Neural cell (in vitro differentiated cells): Measurements from ENCODE around the gene CLCN4. TPM values are rescaled to one million over a fixed set of nuclear protein-coding genes. Genes with fewer than 3 reads are reported as not detected.

ENCODE experiments used
- H2AFZ ChIP-seq: fragments of 200-600, 300-800 bp; sonication (generic), shearing (Covaris generic); 2 replicates; pipeline ENCODE4 v1.6.0; 2014; ENCODE audit warnings: low read depth, mild to moderate bottlenecking, antibody characterized with exemption, low read length, moderate library complexity
- H3F3A ChIP-seq: fragments of 200-600 bp; shearing (Covaris generic); 2 replicates; pipeline ENCODE4 v1.6.1; 2016; ENCODE audit warnings: mild to moderate bottlenecking, moderate library complexity, mixed read lengths, antibody characterized with exemption, low read length; ENCODE audit not compliant: insufficient read depth, poor library complexity, severe bottlenecking
- H3K27ac ChIP-seq: fragments of 200-600, 300-800 bp; sonication (generic), shearing (Covaris generic); 2 replicates; pipeline ENCODE4 v1.5.1; 2014; ENCODE audit warnings: mild to moderate bottlenecking, low read length, moderate library complexity
- H3K27me3 ChIP-seq: fragments of 300-800, 200-600 bp; sonication (generic), shearing (Covaris generic); 2 replicates; pipeline ENCODE4 v1.6.0; 2014; ENCODE audit warnings: mild to moderate bottlenecking, low read depth, low read length, moderate library complexity; ENCODE audit not compliant: insufficient read depth
- H3K36me3 ChIP-seq: fragments of 300-800, 200-600 bp; sonication (generic), shearing (Covaris generic); 2 replicates; pipeline ENCODE4 v1.5.1; 2014; ENCODE audit warnings: mild to moderate bottlenecking, antibody characterized with exemption, low read length, moderate library complexity; ENCODE audit not compliant: insufficient read depth
- H3K4me2 ChIP-seq: fragments of 300-800, 200-600 bp; sonication (generic), shearing (Covaris generic); 2 replicates; pipeline ENCODE4 v1.6.0; 2014; ENCODE audit warnings: mild to moderate bottlenecking, low read length
- H3K4me3 ChIP-seq: fragments of 300-800, 200-600 bp; sonication (generic), shearing (Covaris generic); 2 replicates; pipeline ENCODE4 v1.5.1; 2014; ENCODE audit warnings: mild to moderate bottlenecking, low read length, moderate library complexity
- H3K79me2 ChIP-seq: fragments of 200-600 bp; shearing (Covaris generic); replicated peaks from 2 replicates; pipeline ENCODE4 v1.6.0; 2014; ENCODE audit warnings: mild to moderate bottlenecking, low read length, moderate library complexity; ENCODE audit not compliant: insufficient read depth
- H3K9ac ChIP-seq: fragments of 300-800, 200-600 bp; sonication (generic), shearing (Covaris generic); 2 replicates; pipeline ENCODE4 v1.6.1; 2016; ENCODE audit warnings: mild to moderate bottlenecking, low read length, mixed read lengths
- H3K9me2 ChIP-seq: fragments of 200-600 bp; shearing (Covaris generic); 2 replicates; pipeline ENCODE4 v1.6.1; 2016; ENCODE audit warnings: mild to moderate bottlenecking, low read length, mixed read lengths; ENCODE audit not compliant: insufficient read depth
- H3K9me3 ChIP-seq: fragments of 200-600, 300-800 bp; sonication (generic), shearing (Covaris generic); 2 replicates; pipeline ENCODE4 v1.6.1; 2016; ENCODE audit warnings: mild to moderate bottlenecking, mixed run types, low read length, moderate library complexity, mixed read lengths
- H4K20me1 ChIP-seq: fragments of 200-600 bp; shearing (Covaris generic); 2 replicates; pipeline ENCODE4 v1.6.1; 2016; ENCODE audit warnings: mild to moderate bottlenecking, mixed run types; ENCODE audit not compliant: insufficient read depth
- EP300 ChIP-seq: fragments of 450-650 bp; conservative IDR thresholded peaks from 2 replicates; pipeline ENCODE4 v1.6.1; 2014; ENCODE audit warnings: antibody characterized with exemption, mild to moderate bottlenecking, moderate library complexity; ENCODE audit not compliant: poor library complexity, severe bottlenecking
- POLR2AphosphoS5 ChIP-seq: IDR thresholded peaks from 2 replicates; pipeline ENCODE4 v1.6.1; 2012
- RAD21 ChIP-seq: fragments of 450-650 bp; conservative IDR thresholded peaks from 2 replicates; pipeline ENCODE4 v1.6.1; 2014; ENCODE audit warnings: antibody characterized with exemption, mild to moderate bottlenecking, moderate library complexity
- TAF1 ChIP-seq: IDR thresholded peaks from 2 replicates; pipeline ENCODE4 v1.6.1; 2012; ENCODE audit warnings: low read depth
- polyA plus RNA-seq: library from polyadenylated mRNA; depleted of rRNA; stranded (reverse); fragments of >200 nt; gene quantifications from 2 replicates; pipeline ENCODE4 v1.2.3, GENCODE V29; 2014
- TF ChIP-seq, protein P1 (sequence below): IDR thresholded peaks from 2 replicates; pipeline ENCODE4 v1.6.1; 2012; ENCODE audit warnings: borderline replicate concordance
- TF ChIP-seq, protein P2 (sequence below): fragments of 450-650 bp; IDR thresholded peaks from 2 replicates; pipeline ENCODE4 v1.5.1; 2014; ENCODE audit warnings: antibody characterized with exemption, mild to moderate bottlenecking, moderate library complexity; ENCODE audit not compliant: poor library complexity, severe bottlenecking

CLCN4 gene
- polyA plus RNA-seq, 1 donor from 2014 or later, result 21.4 TPM

DNA sequence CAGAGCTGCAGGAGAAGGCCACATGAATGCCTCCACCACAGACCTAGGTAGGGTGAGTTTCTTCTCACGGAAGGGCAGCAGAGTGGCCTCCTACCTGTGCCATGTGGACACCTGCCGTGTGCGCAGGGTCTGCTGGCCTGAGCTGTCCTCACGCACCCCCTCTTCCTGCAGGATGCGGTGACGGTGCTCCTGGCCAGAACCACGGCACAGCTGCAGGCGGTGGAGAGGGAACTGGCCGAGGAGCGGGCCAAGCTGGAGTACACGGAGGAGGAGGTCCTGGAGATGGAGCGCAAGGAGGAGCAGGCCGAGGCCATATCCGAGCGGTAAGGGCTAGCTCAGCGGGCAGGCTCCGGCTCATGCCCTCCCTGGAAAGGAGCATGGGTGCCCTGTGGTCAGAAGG is 28.4 kb upstream of the CLCN4 start:
- H4K20me1 ChIP-seq, result no peaks in the 10 kb centered on the region
- no peak for TF ChIP-seq POLR2AphosphoS5
- no peak for TF ChIP-seq TAF1
- TF ChIP-seq, protein P1, sequence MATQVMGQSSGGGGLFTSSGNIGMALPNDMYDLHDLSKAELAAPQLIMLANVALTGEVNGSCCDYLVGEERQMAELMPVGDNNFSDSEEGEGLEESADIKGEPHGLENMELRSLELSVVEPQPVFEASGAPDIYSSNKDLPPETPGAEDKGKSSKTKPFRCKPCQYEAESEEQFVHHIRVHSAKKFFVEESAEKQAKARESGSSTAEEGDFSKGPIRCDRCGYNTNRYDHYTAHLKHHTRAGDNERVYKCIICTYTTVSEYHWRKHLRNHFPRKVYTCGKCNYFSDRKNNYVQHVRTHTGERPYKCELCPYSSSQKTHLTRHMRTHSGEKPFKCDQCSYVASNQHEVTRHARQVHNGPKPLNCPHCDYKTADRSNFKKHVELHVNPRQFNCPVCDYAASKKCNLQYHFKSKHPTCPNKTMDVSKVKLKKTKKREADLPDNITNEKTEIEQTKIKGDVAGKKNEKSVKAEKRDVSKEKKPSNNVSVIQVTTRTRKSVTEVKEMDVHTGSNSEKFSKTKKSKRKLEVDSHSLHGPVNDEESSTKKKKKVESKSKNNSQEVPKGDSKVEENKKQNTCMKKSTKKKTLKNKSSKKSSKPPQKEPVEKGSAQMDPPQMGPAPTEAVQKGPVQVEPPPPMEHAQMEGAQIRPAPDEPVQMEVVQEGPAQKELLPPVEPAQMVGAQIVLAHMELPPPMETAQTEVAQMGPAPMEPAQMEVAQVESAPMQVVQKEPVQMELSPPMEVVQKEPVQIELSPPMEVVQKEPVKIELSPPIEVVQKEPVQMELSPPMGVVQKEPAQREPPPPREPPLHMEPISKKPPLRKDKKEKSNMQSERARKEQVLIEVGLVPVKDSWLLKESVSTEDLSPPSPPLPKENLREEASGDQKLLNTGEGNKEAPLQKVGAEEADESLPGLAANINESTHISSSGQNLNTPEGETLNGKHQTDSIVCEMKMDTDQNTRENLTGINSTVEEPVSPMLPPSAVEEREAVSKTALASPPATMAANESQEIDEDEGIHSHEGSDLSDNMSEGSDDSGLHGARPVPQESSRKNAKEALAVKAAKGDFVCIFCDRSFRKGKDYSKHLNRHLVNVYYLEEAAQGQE, result no peak
- TF ChIP-seq, protein P2, sequence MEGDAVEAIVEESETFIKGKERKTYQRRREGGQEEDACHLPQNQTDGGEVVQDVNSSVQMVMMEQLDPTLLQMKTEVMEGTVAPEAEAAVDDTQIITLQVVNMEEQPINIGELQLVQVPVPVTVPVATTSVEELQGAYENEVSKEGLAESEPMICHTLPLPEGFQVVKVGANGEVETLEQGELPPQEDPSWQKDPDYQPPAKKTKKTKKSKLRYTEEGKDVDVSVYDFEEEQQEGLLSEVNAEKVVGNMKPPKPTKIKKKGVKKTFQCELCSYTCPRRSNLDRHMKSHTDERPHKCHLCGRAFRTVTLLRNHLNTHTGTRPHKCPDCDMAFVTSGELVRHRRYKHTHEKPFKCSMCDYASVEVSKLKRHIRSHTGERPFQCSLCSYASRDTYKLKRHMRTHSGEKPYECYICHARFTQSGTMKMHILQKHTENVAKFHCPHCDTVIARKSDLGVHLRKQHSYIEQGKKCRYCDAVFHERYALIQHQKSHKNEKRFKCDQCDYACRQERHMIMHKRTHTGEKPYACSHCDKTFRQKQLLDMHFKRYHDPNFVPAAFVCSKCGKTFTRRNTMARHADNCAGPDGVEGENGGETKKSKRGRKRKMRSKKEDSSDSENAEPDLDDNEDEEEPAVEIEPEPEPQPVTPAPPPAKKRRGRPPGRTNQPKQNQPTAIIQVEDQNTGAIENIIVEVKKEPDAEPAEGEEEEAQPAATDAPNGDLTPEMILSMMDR, result no peak
- no peak overlapping the region for H2AFZ ChIP-seq
- H3K9ac ChIP-seq, result no peak overlapping the region
- no peaks in the 10 kb centered on the region for H3K9me3 ChIP-seq
- no peak overlapping the region for H3K4me3 ChIP-seq
- no peaks in the 10 kb centered on the region for H3K27me3 ChIP-seq
- no peaks in the 10 kb centered on the region for H3K36me3 ChIP-seq
- no peaks in the 10 kb centered on the region for H3K79me2 ChIP-seq
- no peaks in the 10 kb centered on the region for H3K9me2 ChIP-seq
- no peak overlapping the region for H3K4me2 ChIP-seq
- no peaks in the 10 kb centered on the region for H3F3A ChIP-seq
- H3K27ac ChIP-seq, result no peak overlapping the region

DNA sequence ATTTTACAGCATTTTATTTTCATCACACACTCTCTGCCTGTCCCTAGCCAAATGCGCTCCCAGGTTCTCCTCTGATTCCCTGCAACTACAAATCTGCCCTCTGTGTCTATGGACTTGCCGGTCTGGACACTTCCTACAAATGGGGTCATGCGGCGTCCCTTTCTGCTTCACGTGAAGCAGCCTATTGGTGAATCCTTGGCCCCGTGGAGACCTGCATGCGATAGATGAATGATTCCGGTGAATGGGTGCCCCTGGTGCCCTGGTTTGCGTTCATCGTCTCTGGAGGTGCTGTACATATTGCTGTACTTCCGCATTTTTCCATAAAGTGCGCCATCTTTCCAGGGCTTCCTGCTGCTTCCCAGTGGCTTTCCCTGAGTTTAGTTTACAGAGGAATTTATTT is 27.5 kb upstream of the CLCN4 start:
- no peaks in the 10 kb centered on the region for H3F3A ChIP-seq
- no peak for TF ChIP-seq RAD21
- TF ChIP-seq EP300, result no peak
- no peak for TF ChIP-seq POLR2AphosphoS5
- TF ChIP-seq TAF1, result no peak
- TF ChIP-seq, protein P1, result no peak
- TF ChIP-seq, protein P2, result no peak
- no peaks in the 10 kb centered on the region for H4K20me1 ChIP-seq
- H3K79me2 ChIP-seq, result no peaks in the 10 kb centered on the region
- no peak overlapping the region for H3K27ac ChIP-seq
- no peaks in the 10 kb centered on the region for H3K9me2 ChIP-seq
- no peaks in the 10 kb centered on the region for H3K9me3 ChIP-seq
- no peak overlapping the region for H3K4me3 ChIP-seq
- no peaks in the 10 kb centered on the region for H3K27me3 ChIP-seq
- no peak overlapping the region for H2AFZ ChIP-seq
- no peak overlapping the region for H3K4me2 ChIP-seq
- no peaks in the 10 kb centered on the region for H3K36me3 ChIP-seq
- no peak overlapping the region for H3K9ac ChIP-seq
